ENCODE results near the gene DNAH10.
"Not testable (repeated sequence)": the region's sequence is repeated elsewhere in the genome, so short reads cannot be mapped to it uniquely, and the experiment has no call there.

The DNAH10 gene

GRCh38 chr12:123905319-123905925 lies 143.3 kb downstream of the DNAH10 start:
- no peak overlapping the region for H3K4me3 ChIP-seq (ENCODE audit: low read depth, low read length)

- H3K4me3 ChIP-seq (ENCODE audit: low read depth, low read length), result no peak overlapping the region
Observed at GRCh38 chr12:123906711-123907420, 144.8 kb downstream of the DNAH10 start.

- no peak overlapping the region for H3K4me3 ChIP-seq (ENCODE audit: low read depth, low read length)
Observed at GRCh38 chr12:123907726-123908476, 145.8 kb downstream of the DNAH10 start.

GRCh38 chr12:123908884-123909725 lies 147.0 kb downstream of the DNAH10 start:
- no peak overlapping the region for H3K4me3 ChIP-seq (ENCODE audit: low read depth, low read length)

- no peak overlapping the region for H3K4me3 ChIP-seq (ENCODE audit: low read depth, low read length)
Observed at GRCh38 chr12:123910057-123910456, 148.0 kb downstream of the DNAH10 start.

- no peak overlapping the region for H3K4me3 ChIP-seq (ENCODE audit: low read depth, low read length)
Observed at GRCh38 chr12:123910761-123911193, 148.7 kb downstream of the DNAH10 start.

GRCh38 chr12:123911672-123912409 lies 149.7 kb downstream of the DNAH10 start:
- H3K4me3 ChIP-seq (ENCODE audit: low read depth, low read length), result not testable (repeated sequence)

- H3K4me3 ChIP-seq (ENCODE audit: low read depth, low read length), result no peak overlapping the region
Observed at GRCh38 chr12:123912415-123913380, 150.6 kb downstream of the DNAH10 start.

GRCh38 chr12:123914726-123915333 lies 152.7 kb downstream of the DNAH10 start:
- H3K4me3 ChIP-seq (ENCODE audit: low read depth, low read length), result no peak overlapping the region

- no peak overlapping the region for H3K4me3 ChIP-seq (ENCODE audit: low read depth, low read length)
Observed at GRCh38 chr12:123916729-123917128, 154.6 kb downstream of the DNAH10 start.

GRCh38 chr12:123917337-123917850 lies 155.3 kb downstream of the DNAH10 start:
- no peak overlapping the region for H3K4me3 ChIP-seq (ENCODE audit: low read depth, low read length)

GRCh38 chr12:123919980-123920360 lies 157.9 kb downstream of the DNAH10 start:
- H3K4me3 ChIP-seq (ENCODE audit: low read depth, low read length), result no peak overlapping the region

GRCh38 chr12:123923038-123923437 lies 160.9 kb downstream of the DNAH10 start:
- no peak overlapping the region for H3K4me3 ChIP-seq (ENCODE audit: low read depth, low read length)

- no peak overlapping the region for H3K4me3 ChIP-seq (ENCODE audit: low read depth, low read length)
Observed at GRCh38 chr12:123923927-123924326, 161.8 kb downstream of the DNAH10 start.

- no peak overlapping the region for H3K4me3 ChIP-seq (ENCODE audit: low read depth, low read length)
Observed at GRCh38 chr12:123924539-123924938, 162.4 kb downstream of the DNAH10 start.

GRCh38 chr12:123928274-123928865 lies 166.3 kb downstream of the DNAH10 start:
- no peak overlapping the region for H3K4me3 ChIP-seq (ENCODE audit: low read depth, low read length)

GRCh38 chr12:123928897-123929296 lies 166.8 kb downstream of the DNAH10 start:
- H3K4me3 ChIP-seq (ENCODE audit: low read depth, low read length), result no peak overlapping the region

GRCh38 chr12:123929946-123930583 lies 168.0 kb downstream of the DNAH10 start:
- H3K4me3 ChIP-seq (ENCODE audit: low read depth, low read length), result no peak overlapping the region
